HG02798 (cell line): ENCODE results near the gene WNT3.
"Not testable (repeated sequence)": the region's sequence is repeated elsewhere in the genome, so short reads cannot be mapped to it uniquely, and the experiment has no call there.

Source experiments
- ATAC-seq: cut with Tn5 transposase; IDR thresholded peaks from one replicate; pipeline ENCODE4 v1.9.1; 2021; ENCODE audit warnings: mild to moderate bottlenecking; ENCODE audit not compliant: unreplicated experiment, poor library complexity

Gene WNT3

DNA sequence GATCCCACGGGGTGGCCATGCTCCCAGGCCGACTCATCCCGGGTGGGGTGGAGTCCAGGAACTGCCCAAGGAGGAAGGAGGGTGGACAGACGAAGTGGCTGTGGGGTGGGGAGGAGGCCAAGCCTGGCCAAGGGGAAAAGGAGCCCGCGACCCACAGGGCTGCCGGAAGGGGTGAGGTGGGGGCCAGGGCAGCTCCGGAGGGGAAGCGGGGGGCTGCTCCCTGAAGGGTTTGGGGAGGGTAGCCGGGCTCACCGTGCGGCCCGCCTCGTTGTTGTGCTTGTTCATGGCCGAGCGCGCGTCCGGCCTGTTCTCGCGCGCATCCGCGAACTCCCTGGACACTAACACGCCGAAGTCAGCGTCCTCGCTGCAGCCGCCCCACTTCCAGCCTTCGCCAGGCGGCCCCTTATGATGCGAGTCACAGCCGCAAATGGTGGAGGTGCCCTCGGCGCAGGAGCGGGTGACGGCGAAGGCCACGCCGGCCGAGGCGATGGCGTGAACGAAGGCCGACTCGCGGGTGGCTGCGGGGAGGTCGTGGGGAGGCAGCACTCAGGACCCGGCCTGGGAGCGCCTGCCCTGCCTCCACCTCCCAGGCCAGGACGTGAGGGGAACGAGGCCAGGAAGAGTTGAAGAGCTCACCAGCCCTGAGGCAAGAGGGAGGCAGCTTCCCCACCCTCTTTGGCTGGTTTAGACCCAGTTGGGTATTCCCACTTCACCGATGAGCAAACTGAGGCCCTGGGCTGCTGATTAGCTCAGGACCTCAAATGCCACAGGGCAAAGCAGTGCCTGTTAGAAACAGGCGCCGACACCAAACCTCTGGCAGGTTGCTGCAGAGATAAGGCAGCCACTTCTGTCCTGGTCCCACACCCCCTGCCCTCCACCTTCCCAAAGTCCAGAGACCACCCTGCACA is 48.7 kb downstream of the WNT3 start:
- no peak for ATAC-seq

DNA sequence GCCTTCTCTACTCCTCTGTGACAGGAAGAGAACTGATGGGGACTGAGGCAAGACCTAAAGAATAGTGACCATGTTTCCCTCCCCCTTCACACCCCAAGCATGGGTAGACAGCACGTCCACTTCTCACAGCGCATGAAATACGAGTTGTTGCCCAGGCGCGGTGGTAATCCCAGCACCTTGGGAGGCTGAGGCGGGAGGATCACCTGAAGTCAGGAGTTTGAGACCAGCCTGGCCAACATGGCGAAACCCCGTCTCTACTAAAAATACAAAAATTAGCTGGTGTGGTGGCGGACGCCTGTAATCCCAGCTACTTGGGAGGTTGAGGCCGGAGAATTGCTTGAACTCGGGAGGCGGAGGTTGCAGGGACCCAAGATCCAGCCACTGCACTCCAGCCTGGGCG is 49.6 kb downstream of the WNT3 start:
- ATAC-seq, result not testable (repeated sequence)

- no peak for ATAC-seq
These were observed 50.0 kb downstream of the WNT3 start for GRCh38 chr17:46768540-46768870.

DNA sequence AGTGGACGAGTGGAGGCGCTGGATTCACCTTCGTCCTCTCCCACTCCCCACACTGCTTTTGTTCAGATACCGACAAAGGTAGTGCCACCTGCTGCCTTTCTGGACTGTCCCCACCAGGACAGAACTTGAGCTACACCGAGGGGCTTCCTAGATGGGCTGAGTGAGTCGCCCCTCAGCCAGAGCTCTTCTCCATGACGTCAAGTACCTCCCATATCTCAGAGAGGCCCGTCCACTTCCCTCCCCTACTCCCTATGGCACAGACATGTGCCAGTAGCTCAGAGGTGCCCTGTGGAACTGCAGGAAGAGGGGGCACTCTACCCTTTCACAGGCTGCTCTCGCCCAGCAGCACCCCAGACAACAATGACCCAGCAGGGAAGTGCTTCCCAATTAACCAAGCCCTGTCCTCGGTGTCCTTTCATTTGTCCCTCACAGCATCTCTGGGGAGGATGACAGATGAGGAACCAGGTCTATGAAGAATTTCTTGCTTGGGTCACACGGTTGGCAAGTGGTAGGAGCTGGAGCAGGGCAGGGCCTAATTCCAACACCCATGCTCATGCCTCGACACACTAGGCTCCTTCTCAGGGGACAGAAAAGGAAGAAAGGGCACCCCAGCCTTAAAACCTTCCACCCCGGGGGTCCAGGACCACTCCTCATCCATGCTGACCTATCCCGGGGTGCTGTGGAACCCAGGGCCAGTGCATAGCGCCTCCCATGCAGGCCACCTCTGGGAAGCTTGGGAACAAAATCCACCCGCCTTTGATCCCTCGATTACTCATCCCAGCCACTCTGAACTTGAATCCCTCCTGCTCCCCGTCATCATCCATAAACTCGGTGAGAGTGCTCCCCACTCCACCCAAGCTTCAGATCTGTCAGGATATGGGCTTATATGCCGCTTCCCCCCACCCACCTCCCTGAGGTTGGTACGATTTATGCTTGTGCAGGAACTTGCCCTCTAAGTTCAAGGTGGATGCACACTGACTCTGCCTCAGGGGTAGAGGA is 51.7 kb downstream of the WNT3 start:
- no peak for ATAC-seq

DNA sequence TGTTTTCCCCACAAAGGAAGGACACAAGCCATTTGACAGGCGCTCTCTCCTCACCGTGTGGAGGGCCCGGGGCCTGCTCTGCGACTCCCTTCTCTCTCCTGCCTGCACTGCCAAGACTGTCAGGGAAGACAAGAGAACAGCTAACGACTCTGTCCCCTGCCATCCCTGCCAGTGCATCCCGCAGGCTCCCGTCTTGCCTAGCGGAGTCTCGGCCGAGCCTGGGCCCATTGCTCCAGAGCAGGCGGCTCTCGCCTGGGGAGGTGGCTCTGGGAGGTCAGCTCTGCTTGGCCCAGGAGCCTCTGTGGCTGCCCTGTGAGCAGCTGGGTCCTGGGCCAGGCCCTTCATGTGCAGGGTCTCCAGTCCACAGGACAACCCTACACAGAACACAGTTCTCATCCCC is 53.0 kb downstream of the WNT3 start:
- no peak for ATAC-seq

- no peak for ATAC-seq
These were observed 53.6 kb downstream of the WNT3 start for GRCh38 chr17:46764709-46765401.

- ATAC-seq, result no peak
These were observed 54.3 kb downstream of the WNT3 start for GRCh38 chr17:46764000-46764708.

DNA sequence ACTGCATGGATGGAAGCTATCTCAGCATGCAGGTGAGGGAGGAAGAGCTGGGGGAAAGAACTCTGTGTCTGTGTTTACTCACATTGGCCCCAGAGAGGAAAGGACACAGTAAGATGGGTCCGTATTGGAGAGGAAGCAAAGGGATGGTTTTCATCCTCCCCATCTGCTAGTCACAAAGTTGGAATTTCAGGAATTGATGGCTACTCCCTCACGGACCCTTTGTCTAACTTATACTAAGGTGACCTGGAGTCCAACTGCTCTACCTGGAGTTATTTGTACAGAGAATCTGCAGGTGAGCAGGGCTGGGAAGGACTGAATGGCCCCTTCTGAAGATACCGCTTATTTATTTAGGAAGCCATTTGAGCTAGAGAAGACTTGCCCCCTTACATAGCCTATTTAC is 55.1 kb downstream of the WNT3 start:
- ATAC-seq, result no peak

- no peak for ATAC-seq
These were observed 59.4 kb downstream of the WNT3 start for GRCh38 chr17:46759141-46759540.

- ATAC-seq, result no peak
These were observed 59.9 kb downstream of the WNT3 start for GRCh38 chr17:46758614-46759013.

- ATAC-seq, result not testable (repeated sequence)
These were observed 60.9 kb downstream of the WNT3 start for GRCh38 chr17:46757588-46757987.

DNA sequence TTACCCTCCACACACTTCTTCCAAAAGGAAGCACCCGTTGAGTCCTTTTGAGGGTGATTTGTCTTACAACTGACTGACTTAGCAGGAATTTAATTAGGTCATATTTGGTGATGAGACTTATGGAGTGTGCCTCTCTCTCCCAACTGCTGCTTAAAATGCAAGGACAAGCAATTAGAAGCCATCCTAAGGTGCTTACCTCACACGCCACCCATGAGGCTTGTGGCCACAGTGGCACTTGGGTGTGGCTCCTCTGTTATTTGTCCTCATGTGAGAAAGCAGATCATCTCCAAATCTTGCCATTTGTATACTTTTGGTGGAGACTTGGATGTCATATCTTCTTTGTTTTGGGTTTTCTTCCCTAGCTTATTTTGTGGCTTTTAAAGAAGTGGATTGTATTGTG is 61.6 kb downstream of the WNT3 start:
- no peak for ATAC-seq

DNA sequence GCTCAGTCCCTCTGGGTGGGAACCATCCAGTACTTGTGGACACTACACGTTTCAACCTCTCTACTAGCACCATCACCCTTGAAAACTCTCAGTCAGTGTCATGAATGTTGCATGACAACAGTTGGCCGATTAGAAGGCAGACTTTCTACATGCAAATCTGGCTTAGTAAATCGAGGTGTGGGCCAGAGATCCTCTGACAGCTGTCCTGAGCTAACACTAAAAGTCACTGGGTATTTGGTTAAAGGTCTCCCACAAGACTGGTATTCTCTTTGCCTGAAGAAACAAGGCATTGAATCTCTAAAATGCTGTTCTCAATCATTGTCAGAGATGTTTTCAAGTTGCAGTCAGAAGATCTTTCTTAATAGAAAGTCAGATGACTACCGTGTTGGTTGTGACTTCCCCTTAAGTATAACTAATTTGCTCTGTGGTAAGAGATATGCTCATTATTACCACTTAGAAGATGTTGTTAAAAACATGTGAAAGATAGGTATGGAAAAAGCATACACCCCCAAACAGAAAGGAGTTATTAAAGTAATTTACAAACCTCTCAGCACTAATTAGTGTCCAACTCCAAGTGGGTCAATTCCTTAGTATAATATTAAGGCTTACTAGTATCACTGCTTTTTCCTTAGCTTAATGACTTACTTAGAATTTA is 62.3 kb downstream of the WNT3 start:
- no peak for ATAC-seq

- ATAC-seq, result no peak
These were observed 64.7 kb downstream of the WNT3 start for GRCh38 chr17:46753776-46754175.

DNA sequence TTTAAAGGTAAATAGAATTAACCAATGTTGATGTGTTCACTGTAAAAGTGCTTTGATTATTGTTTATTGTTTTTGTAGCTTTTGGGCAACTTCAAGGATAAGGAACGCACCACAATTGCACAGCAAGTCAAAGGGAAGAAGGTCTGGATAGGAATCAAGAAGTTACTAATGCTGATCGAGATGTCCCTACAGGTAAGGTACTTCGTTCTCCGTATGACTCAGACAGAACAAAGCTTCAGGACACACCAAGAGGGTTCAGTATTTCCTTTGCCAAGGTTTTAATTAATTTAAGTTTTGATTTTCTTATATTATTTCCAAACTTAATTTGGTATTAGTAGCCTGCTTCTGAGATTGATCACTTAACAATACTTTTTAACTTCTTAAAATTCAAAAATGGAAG is 67.1 kb downstream of the WNT3 start:
- ATAC-seq, result no peak

DNA sequence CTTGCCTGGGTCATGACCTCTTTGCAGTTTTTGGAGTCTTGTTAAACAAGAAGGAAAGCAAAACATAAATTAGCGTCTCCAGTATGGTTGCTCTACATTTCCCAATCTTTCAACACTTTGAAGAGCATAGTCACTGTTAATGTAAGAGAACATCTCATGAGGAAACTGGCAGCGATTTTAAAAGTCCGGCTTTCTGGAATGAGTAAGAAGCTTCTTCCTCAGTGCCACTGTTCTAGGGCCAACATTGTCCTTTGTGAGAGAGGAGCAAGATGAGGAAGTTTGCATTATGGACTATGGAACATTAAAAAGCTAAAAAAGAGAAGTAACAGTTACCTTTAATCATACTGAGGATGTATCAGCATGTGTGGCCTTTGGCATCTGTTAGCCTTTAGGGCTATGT is 73.1 kb downstream of the WNT3 start:
- no peak for ATAC-seq

GRCh38 chr17:46744441-46744840 is 74.1 kb downstream of the WNT3 start:
- no peak for ATAC-seq

- no peak for ATAC-seq
These were observed 75.8 kb downstream of the WNT3 start for GRCh38 chr17:46742565-46743270.
